Astrocyte (in vitro differentiated cells and primary cell): ENCODE data around the gene CHFR.

Experiments
- EZH2 ChIP-seq: IDR thresholded peaks from 2 replicates; pipeline ENCODE4 v1.6.1; 2012; ENCODE audit warnings: mild to moderate bottlenecking, low read length, inconsistent platforms; ENCODE audit not compliant: insufficient read depth
- TF ChIP-seq, protein P1 (sequence below): IDR thresholded peaks from 2 replicates; pipeline ENCODE4 v1.5.1; 2011; ENCODE audit warnings: low read depth, mild to moderate bottlenecking, inconsistent platforms, low read length, moderate library complexity; ENCODE audit not compliant: insufficient read depth

DNA sequence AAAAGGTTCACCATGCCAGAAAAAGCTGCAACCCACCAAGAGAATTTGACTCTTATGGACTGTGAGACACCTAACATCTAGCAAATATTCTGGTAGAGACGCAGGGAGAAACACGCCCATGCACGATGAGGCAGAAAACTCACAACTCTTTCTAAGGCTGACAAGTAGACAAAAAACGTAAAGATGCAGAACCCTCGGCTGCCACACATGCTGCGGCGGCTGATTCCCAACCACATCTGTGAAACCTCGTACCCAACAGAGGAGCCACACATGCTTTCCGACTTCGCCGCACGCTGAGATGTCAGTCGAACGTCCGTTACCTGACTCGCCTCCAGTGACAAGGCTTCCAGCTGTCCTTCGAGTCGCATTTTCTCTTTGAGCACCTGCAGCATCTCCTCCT is 80.5 kb downstream of the CHFR start:
- TF ChIP-seq EZH2: no peak
- TF ChIP-seq, protein P1, sequence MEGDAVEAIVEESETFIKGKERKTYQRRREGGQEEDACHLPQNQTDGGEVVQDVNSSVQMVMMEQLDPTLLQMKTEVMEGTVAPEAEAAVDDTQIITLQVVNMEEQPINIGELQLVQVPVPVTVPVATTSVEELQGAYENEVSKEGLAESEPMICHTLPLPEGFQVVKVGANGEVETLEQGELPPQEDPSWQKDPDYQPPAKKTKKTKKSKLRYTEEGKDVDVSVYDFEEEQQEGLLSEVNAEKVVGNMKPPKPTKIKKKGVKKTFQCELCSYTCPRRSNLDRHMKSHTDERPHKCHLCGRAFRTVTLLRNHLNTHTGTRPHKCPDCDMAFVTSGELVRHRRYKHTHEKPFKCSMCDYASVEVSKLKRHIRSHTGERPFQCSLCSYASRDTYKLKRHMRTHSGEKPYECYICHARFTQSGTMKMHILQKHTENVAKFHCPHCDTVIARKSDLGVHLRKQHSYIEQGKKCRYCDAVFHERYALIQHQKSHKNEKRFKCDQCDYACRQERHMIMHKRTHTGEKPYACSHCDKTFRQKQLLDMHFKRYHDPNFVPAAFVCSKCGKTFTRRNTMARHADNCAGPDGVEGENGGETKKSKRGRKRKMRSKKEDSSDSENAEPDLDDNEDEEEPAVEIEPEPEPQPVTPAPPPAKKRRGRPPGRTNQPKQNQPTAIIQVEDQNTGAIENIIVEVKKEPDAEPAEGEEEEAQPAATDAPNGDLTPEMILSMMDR: no peak
